ENCODE results near the gene DSTYK.
"Not testable (repeated sequence)": the region's sequence is repeated elsewhere in the genome, so short reads cannot be mapped to it uniquely, and the experiment has no call there.

DSTYK gene

DNA sequence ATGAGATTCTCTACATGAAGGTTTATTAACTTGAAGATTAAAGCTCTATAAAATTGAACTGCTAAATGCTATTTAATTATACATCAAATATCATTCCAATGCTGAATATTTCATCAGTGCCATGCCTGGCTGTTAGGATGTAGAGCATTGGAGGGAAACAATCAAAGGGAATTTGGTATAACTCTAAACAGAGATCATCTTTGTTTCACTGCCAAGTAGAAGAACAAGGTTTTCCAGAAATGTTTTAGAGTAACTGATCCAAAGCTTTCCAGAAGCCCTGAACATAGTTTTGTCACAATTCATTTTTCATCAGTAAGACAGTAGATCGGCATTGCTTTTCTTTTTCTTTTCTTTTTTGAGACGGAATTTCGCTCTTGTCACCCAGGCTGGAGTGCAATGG lies 5.9 kb upstream of the DSTYK start:
- no peak for DNase-seq (ENCODE audit: low spot score)

DNA sequence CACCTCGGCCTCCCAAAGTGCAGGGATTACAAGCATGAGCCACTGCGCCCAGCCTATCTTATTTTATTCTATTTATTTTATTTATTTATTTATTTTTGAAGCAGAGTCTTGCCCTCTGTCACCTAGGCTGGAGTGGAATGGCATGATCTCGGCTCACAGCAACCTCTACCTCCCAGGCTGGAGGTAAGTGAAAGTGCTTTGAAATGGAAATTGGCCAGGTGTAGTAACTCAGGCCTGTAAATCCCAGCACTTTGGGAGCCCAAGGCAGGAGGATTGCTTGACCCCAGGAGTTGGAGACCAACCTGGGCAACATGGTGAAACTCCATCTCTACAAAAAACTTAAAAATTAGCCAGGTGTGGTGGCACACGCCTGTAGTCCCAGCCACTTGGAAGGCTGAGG lies 5.1 kb upstream of the DSTYK start:
- DNase-seq (ENCODE audit: low spot score) = no peak

DNA sequence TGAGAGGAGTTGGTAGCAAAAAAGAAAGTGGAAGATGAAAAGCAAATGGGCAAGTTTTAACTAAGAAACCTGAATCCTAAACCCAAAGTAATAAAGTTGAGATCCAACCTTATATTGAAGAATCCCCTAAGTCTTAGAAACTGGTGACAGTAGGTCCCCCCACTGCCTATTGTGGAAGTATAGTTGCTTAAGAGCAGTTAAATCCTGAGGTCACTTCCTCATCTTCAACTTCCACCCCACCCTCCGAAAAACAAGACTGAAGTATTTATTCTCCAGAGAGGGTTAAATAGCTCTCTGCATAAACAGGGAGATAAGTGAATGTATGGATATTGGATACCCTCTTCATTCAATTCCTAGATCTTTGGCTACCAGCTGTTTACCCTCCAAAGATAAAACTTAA lies 3.3 kb upstream of the DSTYK start:
- no peak for DNase-seq (ENCODE audit: low spot score)

DNA sequence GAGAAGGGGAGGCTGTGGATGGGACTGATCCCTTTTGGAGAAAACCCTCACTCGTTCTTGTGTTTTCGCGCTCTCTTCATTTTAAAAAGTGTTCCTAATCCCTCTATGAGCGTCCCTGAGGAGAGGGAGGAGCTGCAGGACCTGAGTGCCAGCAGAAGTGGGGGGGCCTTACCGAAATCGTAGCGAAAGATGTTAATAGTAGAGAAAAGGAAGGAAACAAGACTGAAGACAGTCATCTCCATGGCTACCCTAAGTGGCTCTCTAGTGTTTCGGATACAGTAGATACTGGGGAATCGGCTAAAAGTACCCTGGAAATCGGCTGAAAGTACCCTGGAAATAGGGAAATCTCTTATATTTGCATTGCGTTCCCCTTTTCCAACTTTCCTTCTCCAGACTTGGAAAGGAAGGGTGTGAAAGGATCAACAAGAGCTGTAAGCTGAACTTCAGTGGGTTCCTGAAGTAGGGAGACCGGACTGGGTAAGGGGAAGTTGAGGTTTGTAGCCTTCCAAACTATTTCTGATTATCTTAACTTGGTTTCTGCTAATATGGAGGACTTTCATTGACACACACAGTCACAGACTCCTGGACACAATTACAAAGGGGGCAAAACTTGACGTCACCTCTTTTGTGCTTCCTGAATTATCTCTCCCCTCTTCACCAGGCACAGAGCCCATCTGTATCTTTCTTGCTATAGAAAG lies 486 bp upstream of the DSTYK start:
- DNase-seq (ENCODE audit: low spot score) = no peak

DNA sequence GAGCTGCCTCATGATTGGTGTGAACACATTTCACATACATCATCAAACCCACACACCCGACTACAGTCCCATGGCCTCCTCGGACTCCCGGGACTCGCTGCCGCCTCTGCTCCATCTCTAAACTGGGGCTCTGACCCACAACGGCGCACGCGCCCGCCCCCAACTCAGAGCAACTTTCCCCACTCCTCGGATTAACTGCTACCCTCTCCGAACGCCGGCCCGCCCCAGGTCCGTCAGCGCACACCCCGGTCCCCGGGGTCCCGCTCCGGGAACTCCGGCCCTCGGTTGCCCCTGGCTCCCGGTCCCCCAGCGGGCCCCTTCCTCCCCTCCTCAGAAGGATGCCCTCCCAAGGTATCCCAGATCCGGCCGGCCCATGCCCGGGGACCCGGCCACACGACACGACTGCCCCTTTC lies 740 bp downstream of the DSTYK start:
- peak; percentile 14 for DNase-seq (ENCODE audit: low spot score)

DNA sequence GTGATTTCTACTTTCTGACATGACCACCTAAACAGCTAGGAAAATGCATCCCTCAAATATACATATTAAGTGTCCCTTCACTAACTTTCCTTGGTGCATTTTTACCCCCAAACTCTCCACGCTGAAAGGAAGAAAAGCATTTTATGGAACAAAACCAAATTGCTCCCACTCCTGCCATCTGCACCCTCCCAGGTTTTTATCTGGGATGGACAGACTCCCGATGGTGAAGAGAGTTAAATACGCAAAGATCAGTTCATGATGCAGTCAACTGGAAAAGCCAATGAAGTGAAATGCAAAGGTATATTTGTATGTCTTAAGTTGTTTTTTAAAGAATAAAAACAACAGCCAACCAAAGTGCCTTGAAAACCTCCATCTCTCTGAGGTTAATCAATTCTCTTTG lies 2.7 kb downstream of the DSTYK start:
- no peak for DNase-seq (ENCODE audit: low spot score)

DNA sequence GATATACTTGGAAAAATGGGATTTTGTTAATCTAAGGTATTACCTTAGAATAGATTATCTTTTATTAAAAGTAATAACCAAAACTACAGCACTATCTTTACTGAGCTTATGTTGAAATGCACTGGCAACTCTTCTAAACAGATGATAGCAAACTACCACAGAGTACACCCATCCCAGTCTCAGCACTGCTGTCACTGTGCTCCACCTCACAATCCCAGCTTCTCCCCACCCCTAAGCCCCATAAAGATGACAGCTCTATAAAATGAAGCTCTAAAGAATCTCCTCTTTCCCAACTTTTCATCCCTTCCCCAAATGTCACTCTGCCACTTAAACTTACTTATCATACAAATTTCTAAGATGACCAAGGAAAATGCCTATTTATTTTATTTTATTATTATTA lies 6.4 kb downstream of the DSTYK start:
- no peak for DNase-seq (ENCODE audit: low spot score)

DNA sequence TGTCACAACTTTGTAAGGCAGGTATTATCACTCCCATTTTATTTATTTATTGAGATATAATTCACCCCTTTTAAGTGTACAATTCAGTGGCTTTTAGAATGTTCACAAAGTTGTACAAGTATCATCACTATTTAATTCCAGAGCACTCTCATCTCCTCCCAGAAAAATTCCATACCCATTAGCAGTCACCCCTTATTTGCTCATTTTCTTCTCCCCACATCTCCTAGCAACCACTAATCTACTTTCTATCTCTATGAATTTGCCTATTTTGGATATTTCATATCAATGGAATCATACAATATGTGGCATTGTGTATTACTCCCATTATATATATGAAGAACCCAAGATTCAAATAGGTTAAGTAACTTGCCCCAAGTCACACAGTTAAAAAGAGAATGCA lies 7.0 kb downstream of the DSTYK start:
- no peak for DNase-seq (ENCODE audit: low spot score)

DNA sequence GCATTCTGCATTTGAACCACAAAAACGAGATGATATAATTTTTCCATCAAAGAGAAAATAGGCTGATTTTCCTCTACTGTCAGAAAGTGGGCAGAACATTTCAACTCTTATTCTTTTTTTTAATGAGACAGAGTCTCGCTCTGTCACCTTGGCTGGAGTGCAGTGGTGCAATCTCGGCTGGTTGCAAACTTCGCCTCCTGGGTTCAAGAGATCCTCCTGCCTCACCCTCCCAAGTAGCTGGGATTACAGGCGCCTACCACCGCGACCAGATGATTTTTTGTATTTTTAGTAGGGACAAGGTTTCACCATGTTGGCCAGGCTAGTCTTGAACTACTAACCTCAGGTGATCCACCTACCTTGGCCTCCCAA lies 11.6 kb downstream of the DSTYK start:
- DNase-seq (ENCODE audit: low spot score) = no peak

DNA sequence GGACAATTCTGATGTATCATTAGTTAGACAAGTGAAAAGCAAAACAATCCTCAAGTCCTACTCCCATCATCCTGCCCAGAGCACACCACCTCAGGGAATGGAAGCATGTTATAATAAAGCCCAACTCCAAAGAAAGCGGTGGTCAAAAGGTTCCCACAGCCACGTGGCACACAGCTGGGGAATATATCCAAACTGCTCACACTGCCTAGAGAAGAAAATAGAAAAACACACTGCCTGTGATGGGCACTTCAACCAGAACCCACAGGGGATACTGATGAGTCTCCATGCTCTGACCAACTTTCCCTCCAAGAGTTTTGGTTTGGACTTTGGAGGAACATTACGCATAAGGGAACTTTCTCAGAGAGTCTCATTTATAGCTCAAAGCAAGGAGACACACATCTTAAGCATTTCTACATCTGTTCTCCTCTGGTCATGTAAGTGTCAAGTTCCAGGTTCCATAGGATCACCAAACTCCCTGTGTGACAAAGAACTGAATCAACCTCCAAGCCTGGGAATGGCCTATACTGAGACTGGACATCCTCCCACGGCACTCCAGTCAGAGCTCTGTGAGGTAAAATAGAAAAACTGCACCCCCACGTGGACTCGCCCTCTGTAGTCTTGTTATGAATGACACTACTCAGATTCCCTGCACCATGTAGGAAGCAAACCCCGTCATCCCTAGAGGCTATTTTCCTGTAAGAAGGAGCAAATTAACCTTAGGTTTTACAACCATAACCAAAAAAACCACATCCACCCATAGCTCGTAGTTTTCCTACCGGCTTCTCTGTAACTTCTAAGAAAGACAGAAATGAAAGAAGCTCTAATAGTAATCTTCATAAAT lies 12.2 kb downstream of the DSTYK start:
- peak; percentile 20 for DNase-seq (ENCODE audit: low spot score)

DNA sequence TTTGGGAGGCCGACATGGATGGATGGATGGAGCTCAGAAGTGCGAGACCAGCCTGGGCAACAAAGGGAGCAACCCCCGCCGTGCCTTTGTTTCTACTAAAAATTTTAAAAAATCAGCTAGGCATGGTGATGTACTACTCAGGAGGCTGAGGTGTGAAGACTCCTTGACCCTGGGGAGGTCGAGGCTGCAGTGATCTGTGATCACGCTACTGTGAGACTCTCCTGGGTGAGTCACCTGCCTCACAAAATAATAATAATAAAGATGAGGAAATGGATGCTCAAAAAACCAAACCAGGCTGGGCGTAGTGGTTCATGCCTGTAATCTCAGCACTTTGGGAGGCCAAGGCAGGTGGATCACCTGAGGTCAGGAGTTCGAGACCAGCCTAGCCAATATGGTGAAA lies 19.2 kb downstream of the DSTYK start:
- DNase-seq (ENCODE audit: low spot score) = no peak

DNA sequence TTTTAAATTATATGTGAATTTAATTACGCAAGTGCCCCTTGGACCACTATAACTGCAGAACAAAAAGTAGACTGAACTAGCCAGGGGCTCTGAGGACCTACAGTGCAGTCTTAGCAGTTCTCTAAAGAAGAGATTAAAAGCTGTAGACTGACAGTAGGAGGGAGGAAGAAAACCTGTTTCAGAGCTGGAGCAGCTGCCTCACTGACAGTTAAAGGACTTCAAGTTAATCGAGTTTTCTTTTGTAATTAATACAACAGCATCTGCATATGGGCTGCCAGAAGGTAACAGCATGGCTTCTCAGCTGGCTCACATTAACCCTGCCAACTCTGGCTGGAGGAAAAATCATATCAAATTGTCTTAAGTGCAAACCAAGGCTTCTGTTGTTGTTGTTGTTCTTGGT lies 19.9 kb downstream of the DSTYK start:
- DNase-seq (ENCODE audit: low spot score) = no peak

DNA sequence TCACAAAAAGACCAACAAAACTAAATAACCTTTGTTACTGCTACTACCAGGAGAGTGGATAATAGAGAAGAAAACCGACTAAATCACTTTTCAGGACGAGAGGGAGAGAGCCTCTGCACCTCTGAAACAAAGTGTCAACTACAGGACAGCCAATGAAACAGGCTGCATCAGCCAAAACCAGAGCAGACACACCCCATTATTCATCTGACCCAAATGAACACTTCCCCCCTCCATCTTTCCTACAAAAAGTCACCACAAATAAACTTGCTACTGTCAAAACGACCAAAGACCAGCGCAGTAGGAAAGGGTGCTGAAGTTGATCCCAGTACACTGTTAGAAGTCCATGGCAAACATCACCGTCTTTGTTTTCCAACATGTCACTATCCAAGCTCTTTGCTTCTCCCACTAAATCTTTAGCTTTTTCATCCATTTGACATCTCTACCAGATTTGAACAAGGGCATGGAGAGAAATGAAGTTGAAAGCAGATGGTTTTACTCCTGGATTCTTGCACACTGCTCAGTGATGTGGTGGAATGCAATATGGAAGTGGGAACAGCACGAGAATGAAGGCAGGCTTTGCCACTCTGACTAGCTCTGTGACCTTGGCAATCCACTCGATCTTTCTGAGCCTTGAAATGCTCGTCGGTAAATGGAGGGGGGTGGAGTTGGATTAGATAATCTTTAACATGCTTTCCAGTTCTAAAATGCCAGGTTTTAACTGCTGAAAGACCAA lies 20.5 kb downstream of the DSTYK start:
- DNase-seq (ENCODE audit: low spot score) = no peak

DNA sequence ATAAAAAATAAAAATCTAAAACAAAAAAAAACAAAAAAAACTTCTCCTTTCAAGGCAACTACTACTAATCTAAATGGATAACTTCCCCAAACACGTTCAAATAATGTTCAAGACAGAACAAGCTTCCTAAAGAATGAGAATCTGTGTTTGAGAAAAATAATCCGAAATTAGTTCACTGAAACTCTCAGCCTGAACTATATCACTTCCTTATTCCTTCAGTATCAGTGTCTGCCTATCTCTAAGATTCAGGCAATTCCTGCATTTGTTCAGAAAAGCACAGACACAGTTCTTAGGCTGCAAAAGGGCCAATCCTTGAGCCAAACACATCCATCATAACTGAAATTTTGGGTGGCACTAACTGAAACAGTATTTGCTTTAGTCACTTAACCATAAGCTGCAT lies 22.4 kb downstream of the DSTYK start:
- no peak for DNase-seq (ENCODE audit: low spot score)

DNA sequence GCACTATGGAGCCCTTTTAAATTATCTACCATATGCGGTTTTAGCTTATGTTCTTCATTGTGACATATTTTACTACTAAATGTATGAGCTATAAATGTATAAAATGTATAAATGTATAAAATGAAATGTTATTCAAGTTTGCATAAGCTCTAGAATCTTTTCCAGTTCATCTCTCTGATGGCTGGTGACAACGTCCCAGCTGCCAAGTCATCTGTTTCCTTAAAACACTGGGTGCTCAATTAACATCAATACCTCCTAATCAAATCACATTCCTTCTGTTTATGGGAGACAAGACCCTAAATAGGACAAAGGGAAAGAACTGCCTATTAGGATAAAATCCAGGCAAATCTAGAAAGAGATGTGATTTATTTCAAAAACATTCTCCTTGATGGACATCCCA lies 22.9 kb downstream of the DSTYK start:
- DNase-seq (ENCODE audit: low spot score) = no peak

DNA sequence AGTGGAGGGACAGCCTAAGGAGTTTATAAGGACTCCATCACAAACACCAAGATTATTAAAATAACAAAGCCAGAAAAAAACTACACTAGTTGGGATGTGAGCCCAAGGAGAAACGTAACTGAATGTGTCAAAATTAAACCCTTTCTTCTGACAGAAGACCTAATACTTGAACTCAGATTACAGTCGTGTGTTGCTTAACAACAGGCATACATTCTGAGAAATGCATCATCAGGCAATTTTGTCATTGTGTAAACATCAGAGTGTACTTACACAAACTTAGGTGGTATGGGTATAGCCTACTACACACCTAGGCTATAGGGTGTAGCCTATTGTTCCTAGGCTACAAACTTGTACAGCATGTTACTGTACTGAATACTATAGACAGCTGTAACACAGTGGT lies 23.4 kb downstream of the DSTYK start:
- no peak for DNase-seq (ENCODE audit: low spot score)

DNA sequence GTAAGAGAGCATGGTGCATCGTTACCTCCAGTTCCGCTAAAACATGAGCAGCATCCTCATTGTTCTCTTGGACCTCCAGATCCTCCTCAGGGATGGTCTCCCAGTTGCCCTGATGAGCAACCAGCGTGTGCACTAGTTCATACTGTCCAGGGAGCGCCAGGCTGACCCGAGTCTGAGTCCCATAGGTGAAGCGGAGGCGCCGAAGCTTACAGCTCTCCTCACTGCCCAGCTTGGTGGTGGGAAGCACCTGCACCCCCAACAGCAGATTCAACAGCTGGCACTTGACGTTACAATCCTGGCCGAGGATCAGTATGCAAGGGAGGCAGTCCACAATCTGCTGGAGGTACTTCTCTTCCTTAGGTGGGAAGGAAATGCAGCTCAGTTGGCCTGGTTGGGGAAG lies 24.1 kb downstream of the DSTYK start:
- no peak for DNase-seq (ENCODE audit: low spot score)

DNA sequence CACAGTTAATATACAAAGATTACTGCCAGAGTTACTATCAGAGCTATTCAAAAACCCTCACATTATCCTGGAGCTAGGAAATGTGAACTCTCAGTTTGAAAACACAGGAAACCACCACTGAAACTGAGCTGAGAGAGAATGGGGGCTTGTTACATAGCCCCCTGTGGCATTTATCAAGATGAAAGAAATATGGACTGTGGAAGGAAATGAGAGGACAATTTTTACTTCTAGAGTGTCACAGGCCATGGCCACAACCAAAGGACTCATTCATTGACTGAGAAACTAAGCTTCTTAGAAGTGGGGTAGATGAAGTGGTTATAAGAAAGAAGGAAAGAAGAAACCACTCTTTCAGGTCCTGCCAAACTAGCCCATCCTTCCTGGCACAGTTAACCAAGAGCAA lies 25.3 kb downstream of the DSTYK start:
- no peak for DNase-seq (ENCODE audit: low spot score)

DNA sequence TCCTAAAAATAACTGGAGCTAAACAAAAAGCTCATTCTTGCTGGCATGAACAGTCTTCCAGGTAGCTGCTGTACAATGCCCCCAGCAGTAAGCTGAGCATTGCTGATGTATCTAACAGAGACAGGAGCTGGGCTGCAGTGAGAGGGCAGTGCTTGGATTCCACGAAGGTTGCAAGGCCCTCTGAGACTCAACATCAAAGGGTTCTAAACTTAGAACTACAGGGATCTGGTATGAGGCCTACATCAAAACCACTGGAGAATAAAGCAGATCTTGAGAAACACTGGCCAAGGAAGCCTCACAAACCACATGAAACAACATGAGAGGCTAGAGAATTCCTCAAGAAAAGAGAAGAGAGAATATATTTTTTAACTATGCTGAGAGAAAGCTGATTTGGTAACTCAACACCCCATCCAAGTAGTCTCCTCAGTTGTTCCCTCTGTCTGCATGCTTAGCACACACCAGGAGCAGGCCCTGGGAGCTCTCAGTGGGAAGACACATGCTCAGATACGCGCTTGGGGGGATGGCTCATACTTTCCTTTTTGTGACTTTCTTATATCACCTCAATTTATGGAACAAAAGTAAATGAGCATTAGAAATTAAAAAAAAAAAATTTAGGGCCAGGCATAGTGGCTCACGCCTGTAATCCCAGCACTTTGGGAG lies 27.7 kb downstream of the DSTYK start:
- peak; percentile 74 for DNase-seq (ENCODE audit: low spot score)

DNA sequence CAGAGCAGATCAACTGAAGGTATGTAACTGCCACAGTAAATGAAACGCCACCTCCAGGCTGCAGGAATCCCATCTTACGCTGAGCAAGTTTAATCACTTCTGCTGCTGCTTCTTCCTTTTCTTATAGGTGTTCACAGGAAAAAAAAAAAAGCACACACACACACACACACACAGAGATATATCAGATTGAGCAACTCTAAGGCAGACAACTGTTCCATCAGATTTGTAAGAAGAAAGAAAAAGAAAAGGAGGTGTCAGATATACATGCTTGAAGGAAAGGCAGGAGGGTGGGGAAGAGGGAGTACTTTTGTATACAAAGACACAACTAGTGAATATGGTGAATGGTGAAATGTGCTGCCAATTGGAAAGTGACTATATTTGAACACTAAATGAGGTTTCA lies 28.6 kb downstream of the DSTYK start:
- no peak for DNase-seq (ENCODE audit: low spot score)

DNA sequence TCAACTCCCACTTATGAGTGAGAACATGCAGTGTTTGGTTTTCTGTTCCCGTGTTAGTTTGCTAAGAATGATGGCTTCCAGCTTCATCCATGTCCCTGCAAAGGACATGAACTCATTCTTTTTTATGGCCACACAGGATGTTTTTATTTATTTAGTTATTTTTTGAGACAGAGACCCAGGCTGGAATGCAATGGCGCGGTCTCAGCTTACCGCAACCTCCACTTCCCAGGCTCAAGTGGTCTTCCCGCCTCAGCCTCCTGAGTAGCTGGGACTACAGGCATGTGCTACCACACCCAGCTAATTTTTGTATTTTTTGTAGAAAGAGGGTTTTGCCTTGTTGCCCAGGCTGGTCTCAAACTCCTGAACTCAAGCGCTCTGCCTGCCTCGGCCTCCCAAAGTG lies 31.2 kb downstream of the DSTYK start:
- not testable (repeated sequence) for DNase-seq (ENCODE audit: low spot score)

DNA sequence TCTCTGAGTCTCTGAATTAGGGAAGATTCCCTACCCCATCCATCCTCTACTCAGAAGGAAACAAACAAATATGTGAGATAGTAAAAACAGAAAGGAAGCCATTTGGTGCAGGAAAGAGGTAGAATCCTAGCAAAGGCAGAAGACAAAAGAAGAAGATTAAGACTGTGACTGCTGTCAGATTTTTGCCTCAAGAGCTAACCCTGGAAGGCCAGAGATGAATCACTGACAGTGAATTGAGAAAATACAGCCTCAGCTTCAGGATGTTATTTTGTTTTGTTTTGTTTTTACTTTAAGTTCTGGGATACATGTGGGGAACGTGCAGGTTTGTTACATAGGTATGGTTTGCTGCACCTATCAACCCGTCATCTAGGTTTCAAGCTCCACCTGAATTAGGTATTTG lies 31.7 kb downstream of the DSTYK start:
- DNase-seq (ENCODE audit: low spot score) = no peak
